UCSD-AML1 (cell line): ENCODE results near the gene SEMA3D.

ENCODE experiments used
- DNase-seq: peaks from one replicate; lab custom pipeline; 2025; ENCODE audit not compliant: unreplicated experiment; lab: John Stamatoyannopoulos, UW

The SEMA3D gene

GRCh38 chr7:85038466-85038865 is 148.4 kb downstream of the SEMA3D start:
- no peak for DNase-seq

DNA sequence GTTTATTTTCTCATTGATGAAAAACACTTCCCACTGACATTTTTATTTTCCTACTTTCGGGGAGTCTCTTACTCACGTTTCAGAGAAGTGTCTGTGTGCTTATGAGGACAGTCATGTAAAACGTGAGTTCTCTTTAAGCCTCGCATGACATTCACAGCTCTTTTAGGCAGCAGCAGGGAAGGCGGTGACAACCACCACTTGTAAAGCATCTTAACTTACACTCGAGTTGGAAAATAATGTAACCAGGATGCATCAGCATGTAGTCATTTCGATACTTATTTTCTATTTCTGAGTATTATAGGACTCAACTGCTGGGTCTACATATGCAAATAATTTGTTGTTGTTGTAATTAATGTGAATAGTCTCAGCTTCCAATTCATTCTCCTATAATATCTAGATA is 153.6 kb downstream of the SEMA3D start:
- no peak for DNase-seq

DNA sequence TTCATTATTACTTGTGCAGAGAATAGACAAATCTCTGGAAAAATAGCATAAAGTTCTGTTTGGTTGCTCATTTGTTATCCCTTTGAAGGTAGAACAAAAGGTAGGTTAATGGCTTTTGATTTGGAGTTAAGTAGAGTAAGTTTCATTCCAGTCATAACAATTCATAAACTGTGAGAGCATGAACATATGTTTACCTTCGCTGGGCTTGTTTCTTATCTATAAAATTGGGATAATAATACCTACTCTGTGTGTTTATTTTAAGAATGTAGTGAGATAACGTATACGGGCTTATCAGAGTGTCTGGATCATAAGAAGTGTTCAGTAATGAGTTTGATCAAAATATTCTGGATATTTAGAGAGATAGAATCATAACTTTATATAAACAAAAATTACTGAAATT is 155.4 kb downstream of the SEMA3D start:
- DNase-seq = no peak

DNA sequence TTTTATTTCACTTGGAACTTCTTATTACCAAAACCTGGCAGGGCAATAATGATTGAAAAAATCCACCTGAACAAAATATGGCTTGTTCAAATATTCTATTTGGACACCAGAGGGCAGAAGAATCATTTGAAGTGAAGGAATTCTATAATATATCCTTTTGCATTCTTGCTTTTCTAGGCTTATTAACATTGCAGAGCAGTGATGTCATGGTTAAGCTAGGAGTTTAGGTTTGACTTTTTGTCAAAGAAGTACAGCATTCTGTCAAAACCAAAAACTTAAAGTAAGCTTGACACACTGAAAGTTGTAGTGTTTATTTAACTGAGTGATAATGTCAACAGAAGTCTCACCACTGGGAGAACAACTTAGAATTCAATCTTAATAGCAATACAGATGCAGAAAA is 156.0 kb downstream of the SEMA3D start:
- DNase-seq = no peak

DNA sequence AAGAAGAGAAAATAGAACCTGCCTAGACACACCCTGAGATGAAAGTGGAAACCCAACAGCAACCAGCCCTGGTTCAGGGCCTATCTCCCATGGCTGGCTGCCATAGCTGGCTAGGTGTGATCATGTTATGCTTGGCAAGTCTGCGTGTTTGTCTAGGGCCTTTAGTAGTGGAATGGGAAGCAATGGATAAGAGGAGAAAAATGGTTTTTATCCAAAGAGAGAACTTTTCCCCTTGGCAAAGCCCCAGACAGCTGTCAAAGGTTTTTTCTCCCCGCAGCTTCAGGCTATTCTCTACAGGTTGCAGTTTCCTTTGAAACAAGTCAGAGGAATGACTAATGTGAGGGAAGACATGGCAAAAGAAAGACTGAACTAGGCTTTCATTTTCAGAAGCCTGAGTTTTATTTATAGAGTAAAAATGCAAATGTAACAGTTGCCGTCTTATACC is 161.5 kb downstream of the SEMA3D start:
- no peak for DNase-seq

GRCh38 chr7:85023916-85024315 is 162.9 kb downstream of the SEMA3D start:
- no peak for DNase-seq

DNA sequence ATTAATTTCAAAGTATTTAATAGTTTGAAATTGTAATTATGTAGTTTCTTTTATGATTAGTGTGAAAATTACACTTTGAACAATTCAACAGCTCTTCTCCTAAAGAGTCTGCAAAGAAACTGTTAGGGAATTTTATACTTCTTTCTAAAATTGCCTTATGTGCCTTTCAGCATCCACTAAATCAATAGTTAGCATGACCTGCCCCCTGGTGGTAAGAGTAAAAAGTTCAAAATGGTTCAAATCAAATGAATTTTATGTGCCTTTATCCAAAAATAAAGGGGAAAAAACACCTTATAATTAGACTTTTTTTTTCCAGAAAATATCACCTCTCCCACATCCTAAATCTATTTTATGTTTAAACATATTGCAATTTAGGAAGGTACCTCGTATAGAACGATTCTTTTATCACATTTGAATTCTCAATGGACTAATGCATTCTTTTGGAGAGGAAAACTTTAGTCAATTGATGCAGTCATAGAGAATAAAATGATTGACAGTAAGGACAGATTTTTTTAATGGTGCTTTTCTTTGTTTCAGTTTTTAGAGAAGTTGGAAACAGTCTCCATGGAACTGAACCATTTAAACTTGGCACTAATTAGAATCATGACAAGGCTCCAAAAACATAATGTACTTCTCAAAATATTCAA is 163.7 kb downstream of the SEMA3D start:
- no peak for DNase-seq

DNA sequence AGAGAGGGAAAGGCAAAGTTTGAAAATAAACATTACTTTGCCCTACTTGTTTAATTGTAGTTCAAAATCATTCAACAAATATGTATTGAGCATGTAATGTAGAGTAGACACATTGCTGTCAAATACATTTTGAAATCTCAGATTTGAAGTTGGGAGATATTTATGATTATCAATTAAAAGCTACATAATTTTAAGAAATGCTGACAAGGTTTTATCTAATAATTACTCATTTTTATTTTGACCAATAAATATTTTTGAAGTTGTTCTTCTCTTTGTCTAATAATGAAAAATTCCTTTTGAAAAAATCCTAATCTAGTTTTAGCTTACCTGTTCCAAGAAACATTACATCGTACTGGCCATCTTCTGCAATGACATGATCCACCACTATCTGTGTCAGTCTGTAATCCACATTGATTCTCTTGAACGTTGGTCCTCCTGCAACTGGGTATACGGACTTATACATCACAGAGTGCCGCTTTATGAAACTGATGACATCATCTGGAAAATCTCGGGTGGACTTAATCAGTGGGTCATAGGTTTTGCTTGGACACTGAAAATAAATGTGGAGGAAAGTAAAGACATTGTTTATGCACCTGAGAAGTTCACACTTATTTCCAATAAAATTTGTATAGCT is 164.7 kb downstream of the SEMA3D start:
- no peak for DNase-seq

DNA sequence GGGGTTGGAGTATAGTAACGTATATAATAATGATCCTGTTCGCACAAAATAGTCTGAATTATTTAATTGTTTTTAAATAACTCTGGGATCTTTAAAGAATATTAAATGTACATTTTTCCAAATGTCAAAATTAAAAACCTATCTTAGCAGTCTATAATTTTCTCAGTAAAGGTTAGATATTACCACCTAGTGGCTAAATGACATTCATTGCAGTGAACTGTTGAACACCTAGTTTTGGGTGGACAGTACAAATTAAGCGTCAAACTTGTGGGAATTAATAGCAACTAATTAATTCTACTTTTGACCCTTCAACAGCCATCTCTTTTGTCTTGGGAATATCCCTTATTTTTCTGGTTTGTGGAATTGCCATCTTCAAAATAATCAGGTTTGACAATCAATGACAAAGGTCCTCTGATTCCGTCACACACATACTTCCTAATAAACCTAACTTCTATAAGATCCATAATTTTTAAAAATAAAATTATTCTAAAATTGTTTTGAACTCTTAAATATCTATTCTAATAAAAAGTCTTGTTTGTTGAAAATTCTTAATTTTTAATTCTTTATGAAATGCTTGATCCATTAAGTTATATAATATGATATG is 165.7 kb downstream of the SEMA3D start:
- DNase-seq = no peak

GRCh38 chr7:85019778-85020177 is 167.1 kb downstream of the SEMA3D start:
- no peak for DNase-seq

GRCh38 chr7:85019176-85019575 is 167.7 kb downstream of the SEMA3D start:
- DNase-seq = no peak

GRCh38 chr7:85018498-85018897 is 168.4 kb downstream of the SEMA3D start:
- no peak for DNase-seq

GRCh38 chr7:85016286-85016685 is 170.6 kb downstream of the SEMA3D start:
- no peak for DNase-seq

DNA sequence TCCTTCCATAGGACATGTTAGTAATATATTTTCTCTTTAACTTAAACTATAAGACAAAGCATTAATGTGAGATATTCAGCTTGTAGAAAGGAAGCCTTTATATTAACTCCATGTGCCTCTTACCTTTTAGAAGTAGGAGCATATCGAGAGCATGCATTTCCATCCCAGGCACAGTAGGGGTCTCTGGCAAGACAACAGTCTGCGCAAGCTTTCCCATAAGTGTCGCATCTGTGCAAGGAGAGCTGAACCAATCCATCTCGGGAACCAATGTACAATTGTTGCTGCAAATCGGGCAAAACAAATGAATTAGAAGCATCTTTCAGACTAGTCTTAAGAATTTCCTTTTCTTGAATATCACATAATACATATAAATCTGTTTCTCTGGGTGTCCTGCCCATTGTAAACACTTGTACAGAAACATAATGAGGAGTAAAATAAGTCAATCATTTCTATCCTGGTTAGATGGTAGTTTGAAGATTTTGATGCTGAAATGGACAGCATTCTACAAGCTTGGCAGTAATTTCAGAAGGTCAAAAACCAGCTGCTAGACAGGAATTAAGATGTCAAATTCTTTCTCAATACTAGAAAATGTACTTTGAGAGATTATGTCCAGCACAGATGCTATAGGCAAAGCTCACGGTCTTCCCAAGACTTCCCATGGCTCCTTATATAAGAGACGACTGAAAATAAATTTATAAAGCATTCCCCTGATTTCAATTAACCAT is 171.8 kb downstream of the SEMA3D start:
- DNase-seq = no peak

- DNase-seq = no peak
These were observed 175.7 kb downstream of the SEMA3D start for GRCh38 chr7:85011127-85011526.

- DNase-seq = no peak
These were observed 176.6 kb downstream of the SEMA3D start for GRCh38 chr7:85010306-85010705.

DNA sequence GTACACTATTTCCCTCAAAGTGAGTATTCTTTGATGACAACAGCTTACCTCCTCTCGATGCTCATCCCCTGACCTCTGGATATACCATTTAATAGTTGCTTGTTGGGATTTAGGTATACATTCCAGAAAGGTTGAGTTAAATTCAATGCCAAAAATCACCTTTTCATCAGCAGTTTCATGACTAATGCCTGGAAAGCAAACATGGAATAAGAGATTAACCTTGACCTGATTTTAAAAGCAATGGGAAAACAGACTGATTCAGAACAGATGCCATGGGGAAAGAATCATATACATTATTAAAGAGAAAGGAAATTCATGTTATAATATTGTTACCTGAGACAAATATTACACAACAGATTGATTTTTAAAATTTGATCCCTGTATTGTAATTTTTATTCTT is 180.1 kb downstream of the SEMA3D start:
- DNase-seq = no peak

DNA sequence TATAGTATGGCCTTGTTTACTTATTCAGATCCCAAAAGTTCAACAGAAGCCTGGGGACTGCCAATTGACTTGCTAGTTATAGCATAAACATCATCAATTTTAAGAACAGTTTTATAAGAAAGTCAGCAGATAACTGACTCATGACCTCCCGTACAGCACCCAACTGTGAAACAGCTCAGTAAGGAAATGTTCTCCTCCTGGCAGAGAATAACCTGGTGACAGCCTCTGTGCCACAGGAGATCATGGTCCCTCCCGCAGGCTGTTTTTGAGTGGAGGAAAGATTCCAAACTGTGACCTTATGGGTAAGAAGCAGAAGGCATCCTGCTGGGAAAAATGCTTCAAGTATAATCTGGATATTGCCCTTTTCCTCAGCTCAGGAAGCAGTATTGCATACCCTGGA is 182.5 kb downstream of the SEMA3D start:
- DNase-seq = no peak

DNA sequence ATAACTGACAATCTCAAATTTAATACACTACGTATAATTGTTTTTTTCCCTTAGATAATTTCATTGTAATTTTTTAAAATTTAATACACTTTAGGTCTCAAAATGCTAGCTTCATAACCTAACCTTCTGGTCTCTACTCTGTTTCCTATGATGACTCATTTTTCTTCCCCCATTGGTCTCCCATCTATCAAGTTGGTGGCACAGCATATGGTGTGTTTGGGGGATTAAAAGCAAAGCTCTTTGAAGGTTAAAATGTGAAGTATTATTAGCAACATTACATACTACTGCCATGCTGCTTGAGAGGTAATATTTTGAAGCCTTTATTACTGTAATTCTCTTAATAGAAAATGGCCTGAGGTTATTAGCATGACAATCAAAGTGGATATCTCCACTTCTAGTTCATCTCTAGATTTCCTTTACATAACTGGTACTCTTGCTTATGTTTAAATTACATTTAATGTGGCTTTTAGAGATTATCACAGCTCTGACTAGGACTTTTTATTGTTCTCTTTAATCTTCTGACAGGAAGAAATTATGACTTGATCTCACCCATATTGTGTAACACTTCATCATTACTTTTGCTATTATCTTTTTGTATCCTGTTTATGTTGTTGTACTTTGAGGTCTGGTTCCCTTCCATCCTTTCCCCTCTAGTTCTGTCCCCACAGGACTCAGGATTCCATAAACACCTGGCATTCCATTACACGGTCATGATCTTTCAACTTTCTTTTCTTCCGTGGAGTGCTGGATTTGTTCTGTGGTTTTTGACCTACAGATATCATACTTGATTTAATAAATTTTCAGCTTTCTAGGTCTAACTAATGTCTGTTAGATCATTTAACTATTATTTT is 185.1 kb downstream of the SEMA3D start:
- no peak for DNase-seq

- DNase-seq = no peak
These were observed 186.0 kb downstream of the SEMA3D start for GRCh38 chr7:85000735-85001350.

- no peak for DNase-seq
These were observed 187.4 kb downstream of the SEMA3D start for GRCh38 chr7:84999450-84999849.
